ENCODE measurements around the gene PADI3. TPM values are rescaled to one million over a fixed set of nuclear protein-coding genes. Genes with fewer than 3 reads are reported as not detected.

Gene PADI3
- total RNA-seq, 1 experiment from 2014 or later = 0.61 TPM

DNA sequence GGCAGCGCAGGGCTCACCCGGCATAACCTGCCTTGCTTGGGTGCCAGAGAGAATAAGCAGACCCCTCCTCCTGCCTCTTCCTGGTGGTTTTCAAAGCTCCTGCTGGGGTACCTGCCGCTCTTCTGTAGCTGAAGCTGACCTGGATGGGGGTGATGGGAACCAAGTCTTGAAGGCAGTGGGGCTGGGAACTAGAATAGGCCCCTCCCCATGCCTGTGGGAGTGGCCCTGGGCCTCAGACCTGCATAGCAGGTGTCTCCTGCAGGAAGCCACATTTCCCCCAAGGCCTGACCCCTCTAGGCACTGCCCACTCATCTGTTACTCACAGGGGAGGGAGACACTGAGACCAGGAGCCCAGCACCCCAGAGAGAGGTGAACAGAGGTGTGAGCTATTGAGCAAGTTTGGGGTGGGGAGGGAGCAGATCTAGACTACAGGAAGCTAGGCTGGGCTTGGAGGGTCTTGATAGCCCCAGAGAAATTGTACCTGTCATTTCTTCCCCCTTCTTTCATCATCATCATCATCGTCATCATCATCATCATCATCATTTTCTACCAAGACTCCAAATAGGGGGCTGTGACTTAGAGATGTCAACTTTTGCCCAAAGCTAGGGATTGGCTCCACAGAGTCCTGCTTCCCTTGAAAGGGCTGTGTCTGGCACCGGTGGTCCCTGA lies 33.9 kb upstream of the PADI3 start:
- H3K9me3 Mint-ChIP-seq = no peaks in the 10 kb centered on the region
- H3K36me3 Mint-ChIP-seq = no peaks in the 10 kb centered on the region
- no peaks in the 10 kb centered on the region for H3K27me3 Mint-ChIP-seq (ENCODE audit: low read depth)
- TF ChIP-seq ZNF219 (CRISPR knock-in tag; IDR thresholded peaks at IDR 0.05; ENCODE audit: borderline replicate concordance) = no peak
- TF ChIP-seq, protein P1, sequence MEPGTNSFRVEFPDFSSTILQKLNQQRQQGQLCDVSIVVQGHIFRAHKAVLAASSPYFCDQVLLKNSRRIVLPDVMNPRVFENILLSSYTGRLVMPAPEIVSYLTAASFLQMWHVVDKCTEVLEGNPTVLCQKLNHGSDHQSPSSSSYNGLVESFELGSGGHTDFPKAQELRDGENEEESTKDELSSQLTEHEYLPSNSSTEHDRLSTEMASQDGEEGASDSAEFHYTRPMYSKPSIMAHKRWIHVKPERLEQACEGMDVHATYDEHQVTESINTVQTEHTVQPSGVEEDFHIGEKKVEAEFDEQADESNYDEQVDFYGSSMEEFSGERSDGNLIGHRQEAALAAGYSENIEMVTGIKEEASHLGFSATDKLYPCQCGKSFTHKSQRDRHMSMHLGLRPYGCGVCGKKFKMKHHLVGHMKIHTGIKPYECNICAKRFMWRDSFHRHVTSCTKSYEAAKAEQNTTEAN (CRISPR knock-in tag; IDR thresholded peaks at IDR 0.05) = no peak
- no peak for TF ChIP-seq HMGA2 (CRISPR knock-in tag; IDR thresholded peaks at IDR 0.05)
- ChIA-PET CTCF (interaction anchor here (1.6 kb wide), 1 partner anchor 45 kb away, joined by 4 read pairs; no protein-coding TSS in a partner anchor), POLR2A (interaction anchor here (0.9 kb wide), 1 partner anchor 14 kb away, joined by 3 read pairs; no protein-coding TSS in a partner anchor)
- H3K27ac Mint-ChIP-seq = no peak overlapping the region
- ATAC-seq (peak; percentile 61), DNase-seq (ENCODE audit: low spot score) (no peak)
- peaks cover 34% of the 10 kb centered on the region for H3K4me1 Mint-ChIP-seq
- no peak overlapping the region for H3K4me3 Mint-ChIP-seq

DNA sequence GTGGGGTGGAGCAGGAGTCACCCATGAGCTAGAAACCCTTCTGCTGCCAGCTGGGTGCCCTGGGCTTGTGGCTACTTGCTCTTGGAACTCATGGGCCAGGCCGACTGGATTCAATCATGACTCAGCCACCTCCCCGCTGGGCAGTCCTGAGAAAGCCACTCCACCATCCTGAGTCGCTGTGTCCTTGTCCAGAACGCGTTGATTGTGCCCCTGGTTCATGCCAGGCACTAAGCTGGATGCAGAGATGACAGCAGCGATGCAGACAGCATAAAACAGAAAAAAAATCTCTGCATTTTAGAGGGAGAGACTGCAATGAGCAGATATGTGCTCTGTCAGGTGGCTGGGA lies 33.4 kb upstream of the PADI3 start:
- H3K36me3 Mint-ChIP-seq = no peaks in the 10 kb centered on the region
- TF ChIP-seq TCF7 (CRISPR knock-in tag; IDR thresholded peaks at IDR 0.05; ENCODE audit: low read depth) = no peak
- CTCF ChIA-PET = interaction anchor here (1.0 to 1.6 kb wide), 2 partner anchors 46 to 95 kb away, joined by 4 read pairs; no protein-coding TSS in a partner anchor
- no peaks in the 10 kb centered on the region for H3K27me3 Mint-ChIP-seq (ENCODE audit: low read depth)
- no peak overlapping the region for H3K27ac Mint-ChIP-seq
- ATAC-seq (no peak), DNase-seq (ENCODE audit: low spot score) (no peak)
- no peaks in the 10 kb centered on the region for H3K9me3 Mint-ChIP-seq
- H3K4me3 Mint-ChIP-seq = no peak overlapping the region
- H3K4me1 Mint-ChIP-seq = peaks cover 34% of the 10 kb centered on the region
- POLR2A ChIA-PET = interaction anchor here (0.9 kb wide), 1 partner anchor 15 kb away, joined by 3 read pairs; no protein-coding TSS in a partner anchor

DNA sequence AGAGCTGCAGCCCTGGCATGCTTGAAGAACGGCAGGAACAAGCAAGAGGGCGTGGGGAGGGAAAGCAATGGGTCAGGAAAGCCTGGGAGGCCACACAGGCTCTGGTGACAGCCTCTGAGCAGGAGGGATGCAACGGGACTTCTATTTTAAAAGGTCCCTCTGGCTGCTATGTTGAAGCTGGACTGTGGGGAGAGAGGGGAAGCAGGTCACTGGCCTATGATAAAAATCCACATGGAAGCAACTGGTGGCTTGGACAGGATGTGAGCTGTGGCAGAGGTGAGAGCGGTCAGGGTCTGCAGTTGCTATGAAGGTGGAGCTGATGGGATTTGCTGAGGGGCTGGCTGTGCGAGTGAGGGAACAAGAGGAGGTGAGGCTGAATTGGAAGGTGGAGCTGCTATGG lies 32.8 kb upstream of the PADI3 start:
- ATAC-seq (no peak), DNase-seq (ENCODE audit: low spot score) (no peak)
- ChIA-PET POLR2A (interaction anchor here (0.6 to 0.9 kb wide), 2 partner anchors 8 to 49 kb away, joined by 3 read pairs; no protein-coding TSS in a partner anchor), CTCF (interaction anchor here (1.0 kb wide), 1 partner anchor 95 kb away, joined by 4 read pairs; no protein-coding TSS in a partner anchor)
- H3K4me3 Mint-ChIP-seq = no peak overlapping the region
- no peaks in the 10 kb centered on the region for H3K27me3 Mint-ChIP-seq (ENCODE audit: low read depth)
- no peaks in the 10 kb centered on the region for H3K9me3 Mint-ChIP-seq
- H3K4me1 Mint-ChIP-seq = peaks cover 34% of the 10 kb centered on the region
- H3K27ac Mint-ChIP-seq = no peak overlapping the region
- H3K36me3 Mint-ChIP-seq = no peaks in the 10 kb centered on the region
- TF ChIP-seq, protein P1 (CRISPR knock-in tag; IDR thresholded peaks at IDR 0.05) = no peak
- TF ChIP-seq, protein P2, sequence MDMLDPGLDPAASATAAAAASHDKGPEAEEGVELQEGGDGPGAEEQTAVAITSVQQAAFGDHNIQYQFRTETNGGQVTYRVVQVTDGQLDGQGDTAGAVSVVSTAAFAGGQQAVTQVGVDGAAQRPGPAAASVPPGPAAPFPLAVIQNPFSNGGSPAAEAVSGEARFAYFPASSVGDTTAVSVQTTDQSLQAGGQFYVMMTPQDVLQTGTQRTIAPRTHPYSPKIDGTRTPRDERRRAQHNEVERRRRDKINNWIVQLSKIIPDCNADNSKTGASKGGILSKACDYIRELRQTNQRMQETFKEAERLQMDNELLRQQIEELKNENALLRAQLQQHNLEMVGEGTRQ (CRISPR knock-in tag; IDR thresholded peaks at IDR 0.05) = no peak
- TF ChIP-seq, protein P3, sequence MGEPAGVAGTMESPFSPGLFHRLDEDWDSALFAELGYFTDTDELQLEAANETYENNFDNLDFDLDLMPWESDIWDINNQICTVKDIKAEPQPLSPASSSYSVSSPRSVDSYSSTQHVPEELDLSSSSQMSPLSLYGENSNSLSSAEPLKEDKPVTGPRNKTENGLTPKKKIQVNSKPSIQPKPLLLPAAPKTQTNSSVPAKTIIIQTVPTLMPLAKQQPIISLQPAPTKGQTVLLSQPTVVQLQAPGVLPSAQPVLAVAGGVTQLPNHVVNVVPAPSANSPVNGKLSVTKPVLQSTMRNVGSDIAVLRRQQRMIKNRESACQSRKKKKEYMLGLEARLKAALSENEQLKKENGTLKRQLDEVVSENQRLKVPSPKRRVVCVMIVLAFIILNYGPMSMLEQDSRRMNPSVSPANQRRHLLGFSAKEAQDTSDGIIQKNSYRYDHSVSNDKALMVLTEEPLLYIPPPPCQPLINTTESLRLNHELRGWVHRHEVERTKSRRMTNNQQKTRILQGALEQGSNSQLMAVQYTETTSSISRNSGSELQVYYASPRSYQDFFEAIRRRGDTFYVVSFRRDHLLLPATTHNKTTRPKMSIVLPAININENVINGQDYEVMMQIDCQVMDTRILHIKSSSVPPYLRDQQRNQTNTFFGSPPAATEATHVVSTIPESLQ (CRISPR knock-in tag; IDR thresholded peaks at IDR 0.05) = no peak
- TF ChIP-seq EMX1 (CRISPR knock-in tag; IDR thresholded peaks at IDR 0.05) (no peak), GRHL2 (CRISPR knock-in tag; IDR thresholded peaks at IDR 0.05; ENCODE audit: insufficient replicate concordance, severe bottlenecking) (no peak), ZBTB21 (CRISPR knock-in tag; IDR thresholded peaks at IDR 0.05; ENCODE audit: borderline replicate concordance) (no peak), MXD4 (CRISPR knock-in tag; IDR thresholded peaks at IDR 0.05; ENCODE audit: borderline replicate concordance) (no peak), RELA (CRISPR knock-in tag; IDR thresholded peaks at IDR 0.05; ENCODE audit: borderline replicate concordance) (no peak), SMAD4 (CRISPR knock-in tag; IDR thresholded peaks at IDR 0.05) (no peak), ETV6 (CRISPR knock-in tag; IDR thresholded peaks at IDR 0.05) (no peak)
- TF ChIP-seq, protein P4, sequence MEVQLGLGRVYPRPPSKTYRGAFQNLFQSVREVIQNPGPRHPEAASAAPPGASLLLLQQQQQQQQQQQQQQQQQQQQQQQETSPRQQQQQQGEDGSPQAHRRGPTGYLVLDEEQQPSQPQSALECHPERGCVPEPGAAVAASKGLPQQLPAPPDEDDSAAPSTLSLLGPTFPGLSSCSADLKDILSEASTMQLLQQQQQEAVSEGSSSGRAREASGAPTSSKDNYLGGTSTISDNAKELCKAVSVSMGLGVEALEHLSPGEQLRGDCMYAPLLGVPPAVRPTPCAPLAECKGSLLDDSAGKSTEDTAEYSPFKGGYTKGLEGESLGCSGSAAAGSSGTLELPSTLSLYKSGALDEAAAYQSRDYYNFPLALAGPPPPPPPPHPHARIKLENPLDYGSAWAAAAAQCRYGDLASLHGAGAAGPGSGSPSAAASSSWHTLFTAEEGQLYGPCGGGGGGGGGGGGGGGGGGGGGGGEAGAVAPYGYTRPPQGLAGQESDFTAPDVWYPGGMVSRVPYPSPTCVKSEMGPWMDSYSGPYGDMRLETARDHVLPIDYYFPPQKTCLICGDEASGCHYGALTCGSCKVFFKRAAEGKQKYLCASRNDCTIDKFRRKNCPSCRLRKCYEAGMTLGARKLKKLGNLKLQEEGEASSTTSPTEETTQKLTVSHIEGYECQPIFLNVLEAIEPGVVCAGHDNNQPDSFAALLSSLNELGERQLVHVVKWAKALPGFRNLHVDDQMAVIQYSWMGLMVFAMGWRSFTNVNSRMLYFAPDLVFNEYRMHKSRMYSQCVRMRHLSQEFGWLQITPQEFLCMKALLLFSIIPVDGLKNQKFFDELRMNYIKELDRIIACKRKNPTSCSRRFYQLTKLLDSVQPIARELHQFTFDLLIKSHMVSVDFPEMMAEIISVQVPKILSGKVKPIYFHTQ (CRISPR knock-in tag; IDR thresholded peaks at IDR 0.05) = no peak
- TF ChIP-seq, protein P5, sequence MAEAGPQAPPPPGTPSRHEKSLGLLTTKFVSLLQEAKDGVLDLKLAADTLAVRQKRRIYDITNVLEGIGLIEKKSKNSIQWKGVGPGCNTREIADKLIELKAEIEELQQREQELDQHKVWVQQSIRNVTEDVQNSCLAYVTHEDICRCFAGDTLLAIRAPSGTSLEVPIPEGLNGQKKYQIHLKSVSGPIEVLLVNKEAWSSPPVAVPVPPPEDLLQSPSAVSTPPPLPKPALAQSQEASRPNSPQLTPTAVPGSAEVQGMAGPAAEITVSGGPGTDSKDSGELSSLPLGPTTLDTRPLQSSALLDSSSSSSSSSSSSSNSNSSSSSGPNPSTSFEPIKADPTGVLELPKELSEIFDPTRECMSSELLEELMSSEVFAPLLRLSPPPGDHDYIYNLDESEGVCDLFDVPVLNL (CRISPR knock-in tag; IDR thresholded peaks at IDR 0.05; ENCODE audit: borderline replicate concordance, low read depth) = no peak
- TF ChIP-seq, protein P6, sequence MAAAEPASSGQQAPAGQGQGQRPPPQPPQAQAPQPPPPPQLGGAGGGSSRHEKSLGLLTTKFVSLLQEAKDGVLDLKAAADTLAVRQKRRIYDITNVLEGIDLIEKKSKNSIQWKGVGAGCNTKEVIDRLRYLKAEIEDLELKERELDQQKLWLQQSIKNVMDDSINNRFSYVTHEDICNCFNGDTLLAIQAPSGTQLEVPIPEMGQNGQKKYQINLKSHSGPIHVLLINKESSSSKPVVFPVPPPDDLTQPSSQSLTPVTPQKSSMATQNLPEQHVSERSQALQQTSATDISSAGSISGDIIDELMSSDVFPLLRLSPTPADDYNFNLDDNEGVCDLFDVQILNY (CRISPR knock-in tag; IDR thresholded peaks at IDR 0.05) = no peak
- TF ChIP-seq, protein P7, sequence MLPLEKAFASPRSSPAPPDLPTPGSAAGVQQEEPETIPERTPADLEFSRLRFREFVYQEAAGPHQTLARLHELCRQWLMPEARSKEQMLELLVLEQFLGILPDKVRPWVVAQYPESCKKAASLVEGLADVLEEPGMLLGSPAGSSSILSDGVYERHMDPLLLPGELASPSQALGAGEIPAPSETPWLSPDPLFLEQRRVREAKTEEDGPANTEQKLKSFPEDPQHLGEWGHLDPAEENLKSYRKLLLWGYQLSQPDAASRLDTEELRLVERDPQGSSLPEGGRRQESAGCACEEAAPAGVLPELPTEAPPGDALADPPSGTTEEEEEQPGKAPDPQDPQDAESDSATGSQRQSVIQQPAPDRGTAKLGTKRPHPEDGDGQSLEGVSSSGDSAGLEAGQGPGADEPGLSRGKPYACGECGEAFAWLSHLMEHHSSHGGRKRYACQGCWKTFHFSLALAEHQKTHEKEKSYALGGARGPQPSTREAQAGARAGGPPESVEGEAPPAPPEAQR (CRISPR knock-in tag; IDR thresholded peaks at IDR 0.05) = no peak

All from WTC11 (cell line).